Measurements from ENCODE around the gene TOP3A.

TOP3A gene

DNA sequence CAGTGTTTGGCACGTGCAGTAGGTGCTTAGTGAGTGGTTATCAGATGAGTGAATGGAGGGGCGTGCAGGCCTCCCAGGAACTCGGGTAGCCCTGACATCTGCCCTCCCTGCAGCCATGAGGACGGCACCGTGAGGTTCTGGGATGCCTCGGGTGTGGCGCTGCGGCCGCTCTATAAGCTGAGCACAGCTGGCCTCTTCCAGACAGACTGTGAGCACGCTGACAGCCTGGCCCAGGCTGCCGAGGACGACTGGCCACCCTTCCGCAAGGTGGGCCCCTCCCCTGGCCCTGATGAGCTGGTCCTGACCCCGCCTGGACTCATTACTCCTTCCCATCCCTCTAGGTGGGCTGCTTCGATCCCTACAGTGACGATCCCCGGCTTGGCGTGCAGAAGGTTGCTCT lies 78.3 kb downstream of the TOP3A start:
- TF ChIP-seq, protein P1, sequence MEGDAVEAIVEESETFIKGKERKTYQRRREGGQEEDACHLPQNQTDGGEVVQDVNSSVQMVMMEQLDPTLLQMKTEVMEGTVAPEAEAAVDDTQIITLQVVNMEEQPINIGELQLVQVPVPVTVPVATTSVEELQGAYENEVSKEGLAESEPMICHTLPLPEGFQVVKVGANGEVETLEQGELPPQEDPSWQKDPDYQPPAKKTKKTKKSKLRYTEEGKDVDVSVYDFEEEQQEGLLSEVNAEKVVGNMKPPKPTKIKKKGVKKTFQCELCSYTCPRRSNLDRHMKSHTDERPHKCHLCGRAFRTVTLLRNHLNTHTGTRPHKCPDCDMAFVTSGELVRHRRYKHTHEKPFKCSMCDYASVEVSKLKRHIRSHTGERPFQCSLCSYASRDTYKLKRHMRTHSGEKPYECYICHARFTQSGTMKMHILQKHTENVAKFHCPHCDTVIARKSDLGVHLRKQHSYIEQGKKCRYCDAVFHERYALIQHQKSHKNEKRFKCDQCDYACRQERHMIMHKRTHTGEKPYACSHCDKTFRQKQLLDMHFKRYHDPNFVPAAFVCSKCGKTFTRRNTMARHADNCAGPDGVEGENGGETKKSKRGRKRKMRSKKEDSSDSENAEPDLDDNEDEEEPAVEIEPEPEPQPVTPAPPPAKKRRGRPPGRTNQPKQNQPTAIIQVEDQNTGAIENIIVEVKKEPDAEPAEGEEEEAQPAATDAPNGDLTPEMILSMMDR (IDR thresholded peaks at IDR 0.05; ENCODE audit: insufficient read depth, low read depth, low read length, missing control alignments), result no peak
- no peak overlapping the region for H3K4me3 ChIP-seq (ENCODE audit: low read length)
- DNase-seq (ENCODE audit: low read depth), result no peak

DNA sequence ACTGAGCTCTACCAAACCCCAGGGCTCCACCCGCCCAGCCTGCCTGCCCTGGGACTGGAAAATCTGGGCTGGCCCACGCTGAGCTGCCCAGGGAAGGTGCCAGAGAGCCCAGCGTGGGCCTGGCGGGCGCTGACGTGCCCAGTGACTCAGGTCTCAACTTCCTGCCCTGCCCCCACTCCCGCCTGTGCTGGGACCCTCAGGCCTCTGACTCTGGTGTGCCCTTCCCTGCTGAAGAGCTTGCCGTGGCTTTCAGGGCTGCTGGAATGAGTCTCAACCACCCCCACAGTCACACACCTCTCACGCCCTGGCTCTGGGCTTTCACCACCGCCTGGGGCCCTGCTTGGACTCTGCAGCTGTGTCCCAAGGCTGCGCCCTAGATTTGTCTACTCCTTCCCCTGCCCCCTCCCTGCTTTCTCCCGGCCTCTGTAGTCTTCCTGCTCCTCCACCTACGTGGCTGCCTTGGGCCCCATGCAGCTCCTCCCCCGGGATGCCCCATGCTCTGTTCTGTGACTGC lies 79.0 kb downstream of the TOP3A start:
- peak; percentile 90 for DNase-seq (ENCODE audit: low read depth)
- TF ChIP-seq, protein P1 (IDR thresholded peaks at IDR 0.05; ENCODE audit: insufficient read depth, low read depth, low read length, missing control alignments), result no peak
- H3K4me3 ChIP-seq (ENCODE audit: low read length), result no peak overlapping the region

DNA sequence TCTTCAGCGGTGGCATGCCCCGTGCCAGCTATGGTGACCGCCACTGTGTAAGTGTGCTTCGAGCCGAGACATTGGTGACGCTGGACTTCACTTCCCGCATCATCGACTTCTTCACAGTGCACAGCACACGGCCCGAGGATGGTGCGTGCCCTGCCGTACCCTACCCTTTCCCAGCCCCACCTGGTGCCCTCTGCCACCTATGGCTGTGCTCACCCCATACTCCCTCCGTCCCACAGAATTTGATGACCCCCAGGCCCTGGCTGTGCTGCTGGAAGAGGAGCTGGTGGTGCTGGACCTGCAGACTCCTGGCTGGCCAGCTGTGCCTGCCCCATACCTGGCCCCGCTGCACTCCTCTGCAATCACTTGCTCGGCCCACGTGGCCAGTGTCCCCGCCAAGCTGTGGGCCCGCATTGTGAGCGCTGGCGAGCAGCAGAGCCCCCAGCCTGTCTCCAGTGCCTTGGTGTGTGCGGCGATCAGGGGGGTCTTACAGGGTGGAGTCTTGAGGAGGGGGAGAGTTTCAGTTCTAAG lies 79.9 kb downstream of the TOP3A start:
- DNase-seq (ENCODE audit: low read depth), result no peak
- no peak overlapping the region for H3K4me3 ChIP-seq (ENCODE audit: low read length)
- TF ChIP-seq, protein P1 (IDR thresholded peaks at IDR 0.05; ENCODE audit: insufficient read depth, low read depth, low read length, missing control alignments), result no peak

DNA sequence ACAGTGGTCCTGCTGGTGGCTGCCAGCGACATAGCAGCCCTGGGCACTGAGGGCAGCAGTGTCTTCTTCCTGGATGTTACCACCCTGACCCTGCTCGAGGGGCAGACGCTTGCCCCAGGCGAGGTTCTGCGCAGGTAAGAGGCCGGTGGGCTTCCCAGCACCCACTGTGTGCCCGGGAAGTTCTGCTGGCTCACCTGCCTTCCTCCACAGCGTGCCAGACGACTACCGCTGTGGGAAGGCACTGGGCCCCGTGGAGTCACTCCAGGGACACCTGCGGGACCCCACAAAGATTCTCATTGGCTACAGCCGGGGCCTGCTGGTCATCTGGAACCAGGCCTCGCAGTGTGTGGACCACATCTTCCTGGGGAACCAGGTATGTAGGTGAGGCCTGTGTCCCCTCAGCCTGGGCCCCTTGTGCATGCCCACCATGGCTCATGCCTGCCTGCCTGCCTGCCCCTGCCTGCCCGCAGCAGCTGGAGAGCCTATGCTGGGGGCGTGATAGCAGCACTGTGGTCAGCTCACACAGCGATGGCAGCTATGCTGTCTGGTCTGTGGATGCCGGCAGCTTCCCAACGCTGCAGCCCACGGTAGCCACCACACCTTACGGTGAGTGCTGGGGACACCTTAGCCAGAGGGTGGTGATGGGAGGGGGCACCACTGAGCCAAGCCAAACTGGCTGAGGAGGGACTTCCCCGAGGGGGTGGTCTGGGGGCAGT lies 80.8 kb downstream of the TOP3A start:
- no peak overlapping the region for H3K4me3 ChIP-seq (ENCODE audit: low read length)
- TF ChIP-seq, protein P1 (IDR thresholded peaks at IDR 0.05; ENCODE audit: insufficient read depth, low read depth, low read length, missing control alignments), result no peak

DNA sequence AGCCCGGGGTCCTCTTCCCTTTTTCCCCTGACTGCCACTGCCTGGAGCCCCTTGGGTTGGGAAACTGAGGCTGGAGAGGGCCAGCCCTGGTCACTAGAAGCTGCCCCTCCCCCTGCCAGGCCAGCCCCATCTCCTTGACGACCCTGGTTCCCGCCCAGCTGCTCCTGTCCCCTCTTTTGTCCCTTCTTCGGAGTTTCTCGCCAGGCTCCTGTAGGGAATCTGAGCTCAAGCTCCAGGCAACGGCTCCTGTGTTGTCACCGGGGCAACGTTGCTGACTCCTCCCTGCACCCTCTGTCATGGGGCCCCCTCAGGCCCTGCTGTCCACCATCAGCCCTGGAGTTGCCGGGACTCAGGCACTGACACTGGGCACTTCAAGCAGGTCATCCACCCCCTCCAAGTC lies 83.6 kb downstream of the TOP3A start:
- TF ChIP-seq, protein P1 (IDR thresholded peaks at IDR 0.05; ENCODE audit: insufficient read depth, low read depth, low read length, missing control alignments), result no peak
- no peak overlapping the region for H3K4me3 ChIP-seq (ENCODE audit: low read length)
- no peak for DNase-seq (ENCODE audit: low read depth)

More for the DNA sequence above, 80.8 kb downstream of the TOP3A start:
- no peak for DNase-seq (ENCODE audit: low read depth)

DNA sequence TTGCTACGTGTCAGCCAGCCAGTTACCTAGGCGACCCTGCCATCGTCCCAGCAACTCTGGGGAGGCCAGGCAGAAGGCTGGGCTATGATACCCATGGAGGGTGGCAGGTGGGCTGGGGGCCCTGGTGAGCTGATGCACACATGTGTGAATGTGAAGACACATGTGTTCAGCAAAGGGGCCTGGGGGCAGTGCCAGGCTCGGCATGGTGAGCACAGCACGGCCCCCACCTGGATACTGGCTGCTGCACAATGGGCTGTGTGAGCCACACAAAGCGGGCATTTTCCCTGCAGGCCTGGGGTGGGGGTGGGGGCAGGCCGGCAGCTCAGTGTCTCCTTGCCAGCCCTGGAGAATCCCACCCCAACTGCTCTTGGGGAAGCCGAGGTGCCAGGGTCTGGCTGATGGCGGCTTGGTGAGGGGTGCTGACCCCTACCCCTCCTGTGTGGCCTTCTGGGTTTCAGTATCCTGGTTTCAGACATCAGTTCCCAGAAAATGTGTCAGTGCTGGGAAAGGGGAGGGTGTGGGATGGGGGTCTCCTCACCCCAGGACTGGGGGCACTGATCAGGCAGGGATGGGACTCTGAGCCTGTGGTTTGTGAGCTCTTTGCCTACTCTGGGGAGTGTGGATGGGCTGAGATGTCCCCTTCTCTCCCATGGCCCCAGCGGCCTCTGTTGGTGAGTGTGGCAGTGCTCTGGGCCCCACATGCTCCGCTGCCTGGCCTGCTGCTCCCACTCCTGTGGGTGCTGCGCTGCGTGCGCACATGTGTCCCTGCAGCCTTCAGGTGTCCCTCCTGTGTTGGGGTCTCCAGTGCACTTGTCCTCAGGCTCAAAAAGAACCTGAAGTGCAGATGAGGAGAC lies 84.3 kb downstream of the TOP3A start:
- DNase-seq (ENCODE audit: low read depth), result no peak
- no peak overlapping the region for H3K4me3 ChIP-seq (ENCODE audit: low read length)
- TF ChIP-seq, protein P1 (IDR thresholded peaks at IDR 0.05; ENCODE audit: insufficient read depth, low read depth, low read length, missing control alignments), result no peak
